ENCODE data around the gene CSNK2A2. TPM values are rescaled to one million over a fixed set of nuclear protein-coding genes. Genes with fewer than 3 reads are reported as not detected.

The CSNK2A2 gene
- total RNA-seq, 2 experiments from 2014 or later, result 86.0 to 86.7 TPM

GRCh38 chr16:58118801-58119508, 79.0 kb downstream of the CSNK2A2 start:
- DNase-seq, result no peak
- Mint-ChIP-seq H3K4me1 (ENCODE audit: low read depth) (peaks cover 29% of the 10 kb centered on the region), H3K27me3 (ENCODE audit: low read depth) (no peaks in the 10 kb centered on the region)

GRCh38 chr16:58116529-58116928, 81.4 kb downstream of the CSNK2A2 start:
- no peaks in the 10 kb centered on the region for H3K27me3 Mint-ChIP-seq (ENCODE audit: low read depth)
- no peak overlapping the region for H3K27ac Mint-ChIP-seq
- no peak for DNase-seq
- H3K9me3 Mint-ChIP-seq, result no peaks in the 10 kb centered on the region
- intact Hi-C loops (cut with micrococcal nuclease), result no loop called here
- H3K36me3 Mint-ChIP-seq (ENCODE audit: low read depth), result peaks cover 30% of the 10 kb centered on the region
- no peak overlapping the region for H3K4me3 Mint-ChIP-seq
- H3K4me1 Mint-ChIP-seq (ENCODE audit: low read depth), result peaks cover 13% of the 10 kb centered on the region
- CTCF ChIA-PET, result interaction anchor here (0.6 to 1.6 kb wide), 3 partner anchors 9 to 13 kb away, joined by 3 to 5 read pairs (median 3); no protein-coding TSS in a partner anchor

More at GRCh38 chr16:58118801-58119508, 79.0 kb downstream of the CSNK2A2 start:
- H3K9me3 Mint-ChIP-seq, result no peaks in the 10 kb centered on the region
- CTCF ChIA-PET, result interaction anchor here (0.6 to 2.7 kb wide), 3 partner anchors 8 to 1223 kb away, joined by 3 to 7 read pairs (median 6); partner anchors contain the start of gene CFAP20
- no peak overlapping the region for H3K4me3 Mint-ChIP-seq
- H3K27ac Mint-ChIP-seq, result no peak overlapping the region
- intact Hi-C loops (cut with micrococcal nuclease), result no loop called here
- H3K36me3 Mint-ChIP-seq (ENCODE audit: low read depth), result peaks cover 23% of the 10 kb centered on the region

GRCh38 chr16:58116081-58116480, 81.8 kb downstream of the CSNK2A2 start:
- Mint-ChIP-seq H3K36me3 (ENCODE audit: low read depth) (peaks cover 30% of the 10 kb centered on the region), H3K27me3 (ENCODE audit: low read depth) (no peaks in the 10 kb centered on the region), H3K4me3 (no peak overlapping the region), H3K27ac (no peak overlapping the region), H3K9me3 (no peaks in the 10 kb centered on the region), H3K4me1 (ENCODE audit: low read depth) (peaks cover 12% of the 10 kb centered on the region)
- CTCF ChIA-PET, result interaction anchor here (0.6 to 1.6 kb wide), 2 partner anchors 10 to 14 kb away, joined by 3 to 5 read pairs; no protein-coding TSS in a partner anchor
- DNase-seq, result no peak
- intact Hi-C loops (cut with micrococcal nuclease), result no loop called here

GRCh38 chr16:58114827-58115825, 82.8 kb downstream of the CSNK2A2 start:
- no peak for DNase-seq
- CTCF ChIA-PET, result interaction anchor here (0.6 to 0.8 kb wide), 2 partner anchors 12 to 293 kb away, joined by 4 to 6 read pairs; no protein-coding TSS in a partner anchor
- peaks cover 5% of the 10 kb centered on the region for H3K4me1 Mint-ChIP-seq (ENCODE audit: low read depth)
- peaks cover 30% of the 10 kb centered on the region for H3K36me3 Mint-ChIP-seq (ENCODE audit: low read depth)
- no peaks in the 10 kb centered on the region for H3K9me3 Mint-ChIP-seq
- intact Hi-C loops (cut with micrococcal nuclease), result no loop called here
- H3K27me3 Mint-ChIP-seq (ENCODE audit: low read depth), result no peaks in the 10 kb centered on the region
- no peak overlapping the region for H3K27ac Mint-ChIP-seq
- no peak overlapping the region for H3K4me3 Mint-ChIP-seq

- no peak for DNase-seq
- CTCF ChIA-PET, result no interaction called here
- peaks cover 26% of the 10 kb centered on the region for H3K36me3 Mint-ChIP-seq (ENCODE audit: low read depth)
- intact Hi-C loops (cut with micrococcal nuclease), result no loop called here
- no peaks in the 10 kb centered on the region for H3K4me1 Mint-ChIP-seq (ENCODE audit: low read depth)
- no peaks in the 10 kb centered on the region for H3K27me3 Mint-ChIP-seq (ENCODE audit: low read depth)
- no peaks in the 10 kb centered on the region for H3K9me3 Mint-ChIP-seq
- H3K4me3 Mint-ChIP-seq, result no peak overlapping the region
- H3K27ac Mint-ChIP-seq, result no peak overlapping the region
Measured at GRCh38 chr16:58111302-58111627, 86.6 kb downstream of the CSNK2A2 start.

DNA sequence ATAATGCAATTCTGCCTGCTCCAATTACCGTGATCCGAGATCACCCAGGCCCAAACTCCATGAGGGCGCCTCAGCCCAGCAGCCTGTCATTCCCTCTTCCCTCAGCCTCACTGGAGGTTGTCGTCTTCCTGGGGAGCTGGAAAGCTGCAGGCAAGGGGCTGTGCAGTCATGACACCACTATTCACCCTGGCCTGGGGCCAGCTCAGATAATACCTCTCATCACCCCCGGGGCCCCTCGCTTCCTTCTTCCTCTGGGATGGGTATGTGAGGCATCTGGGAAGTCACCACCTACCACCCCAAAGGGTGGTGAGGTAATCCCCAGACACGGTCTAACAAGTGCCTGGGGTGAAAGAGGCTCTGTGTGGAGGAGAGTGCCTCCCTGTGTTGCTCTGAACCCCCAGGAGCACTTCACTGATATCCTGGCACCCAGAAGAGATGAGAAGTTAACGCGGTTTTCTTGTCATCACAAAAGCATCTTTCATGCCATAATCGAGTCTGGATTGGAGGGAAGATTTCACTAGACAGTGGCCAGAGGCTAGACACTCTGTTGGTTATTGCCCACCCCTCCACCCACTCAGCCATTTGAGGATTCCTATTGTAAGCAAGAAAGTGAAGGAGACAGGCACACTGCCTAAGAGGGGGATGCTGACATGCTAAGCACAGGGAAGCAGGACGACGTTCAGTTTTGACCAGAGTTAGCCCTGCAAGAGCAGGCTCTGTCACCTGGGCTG, 87.2 kb downstream of the CSNK2A2 start:
- peaks cover 22% of the 10 kb centered on the region for H3K36me3 Mint-ChIP-seq (ENCODE audit: low read depth)
- CTCF ChIA-PET, result interaction anchor here (0.9 to 1.6 kb wide), 2 partner anchors 10 to 14 kb away, joined by 3 read pairs; no protein-coding TSS in a partner anchor

GRCh38 chr16:58109881-58110280, 88.0 kb downstream of the CSNK2A2 start:
- intact Hi-C loops (cut with micrococcal nuclease), result loop anchor here (10.0 kb wide), 1 partner anchor 195 kb away; no protein-coding TSS in a partner anchor
- Mint-ChIP-seq H3K27ac (no peak overlapping the region), H3K4me1 (ENCODE audit: low read depth) (peaks cover 2% of the 10 kb centered on the region), H3K36me3 (ENCODE audit: low read depth) (peaks cover 16% of the 10 kb centered on the region), H3K9me3 (no peaks in the 10 kb centered on the region), H3K4me3 (no peak overlapping the region), H3K27me3 (ENCODE audit: low read depth) (no peaks in the 10 kb centered on the region)
- CTCF ChIA-PET, result interaction anchor here (0.9 to 1.6 kb wide), 2 partner anchors 11 to 13 kb away, joined by 3 read pairs; no protein-coding TSS in a partner anchor
- no peak for DNase-seq

More for the DNA sequence above, 87.2 kb downstream of the CSNK2A2 start:
- no peaks in the 10 kb centered on the region for H3K4me1 Mint-ChIP-seq (ENCODE audit: low read depth)
- no peak overlapping the region for H3K27ac Mint-ChIP-seq
- H3K27me3 Mint-ChIP-seq (ENCODE audit: low read depth), result no peaks in the 10 kb centered on the region
- no peak overlapping the region for H3K4me3 Mint-ChIP-seq
- no peak for DNase-seq
- H3K9me3 Mint-ChIP-seq, result no peaks in the 10 kb centered on the region
- intact Hi-C loops (cut with micrococcal nuclease), result no loop called here

DNA sequence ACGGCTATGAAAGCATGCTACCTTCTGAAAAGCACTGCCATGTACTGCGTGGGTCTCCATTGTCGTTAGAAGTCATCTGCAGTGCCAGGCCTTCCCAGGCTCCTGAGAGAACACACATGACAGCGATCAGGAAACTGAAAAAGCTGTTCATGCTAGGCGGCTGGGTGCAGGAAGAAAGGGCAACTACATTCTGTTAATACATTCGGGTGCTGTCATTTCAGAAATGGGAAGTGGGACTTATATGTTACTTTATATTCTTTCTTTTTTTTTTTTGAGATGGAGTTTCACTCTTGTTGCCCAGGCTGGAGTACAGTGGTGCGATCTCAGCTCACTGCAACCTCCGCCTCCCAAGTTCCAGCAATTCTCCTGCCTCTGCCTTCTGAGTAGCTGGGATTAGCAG, 88.6 kb downstream of the CSNK2A2 start:
- Mint-ChIP-seq H3K27ac (no peak overlapping the region), H3K27me3 (ENCODE audit: low read depth) (no peaks in the 10 kb centered on the region), H3K36me3 (ENCODE audit: low read depth) (peaks cover 10% of the 10 kb centered on the region), H3K4me1 (ENCODE audit: low read depth) (peaks cover 2% of the 10 kb centered on the region), H3K9me3 (no peaks in the 10 kb centered on the region), H3K4me3 (no peak overlapping the region)
- DNase-seq, result no peak
- intact Hi-C loops (cut with micrococcal nuclease), result loop anchor here (10.0 kb wide), 1 partner anchor 195 kb away; no protein-coding TSS in a partner anchor
- CTCF ChIA-PET, result interaction anchor here (0.8 to 1.6 kb wide), 2 partner anchors 11 to 28 kb away, joined by 3 read pairs; no protein-coding TSS in a partner anchor

Other genes starting within 250 kb of the CSNK2A2 start
- gene CNGB1, start 227.0 kb downstream of the CSNK2A2 start, total RNA-seq, result not detected
- 1 to 10 TPM; 4.2 to 5.4 TPM for gene ZNF319, start 197.4 kb downstream of the CSNK2A2 start, total RNA-seq
- gene USB1, start 196.7 kb downstream of the CSNK2A2 start, total RNA-seq, result 10 to 100 TPM; 30.6 to 32.3 TPM
- gene MMP15, start 172.4 kb downstream of the CSNK2A2 start, total RNA-seq, result under 1 TPM; 0.12 to 0.24 TPM
- 10 to 100 TPM; 31.2 to 31.4 TPM for gene CFAP20, start 68.7 kb downstream of the CSNK2A2 start, total RNA-seq
- gene PRSS54, start 96.9 kb upstream of the CSNK2A2 start, total RNA-seq, result not detected
- gene GINS3, start 194.4 kb upstream of the CSNK2A2 start, total RNA-seq, result 10 to 100 TPM; 19.2 to 20.3 TPM